Loucy (cell line): ENCODE data around the gene INSC.

ENCODE experiments used
- H2AFZ ChIP-seq: fragments of 200-600 bp; sonication (generic); 2 replicates; pipeline ENCODE4 v1.6.0; 2016; ENCODE audit warnings: antibody characterized with exemption, mild to moderate bottlenecking, low read length, moderate library complexity
- H3F3A ChIP-seq: fragments of 200-600 bp; 2 replicates; pipeline ENCODE4 v1.6.0; 2016; ENCODE audit warnings: antibody characterized with exemption, low read depth, mild to moderate bottlenecking
- H3K27me3 ChIP-seq: fragments of 200-600 bp; sonication (generic); 2 replicates; pipeline ENCODE4 v1.6.1; 2014; ENCODE audit warnings: low read length, mild to moderate bottlenecking; ENCODE audit not compliant: insufficient read depth, poor library complexity, severe bottlenecking
- H3K36me3 ChIP-seq: fragments of 200-600 bp; sonication (generic); 2 replicates; pipeline ENCODE4 v1.6.1; 2016; ENCODE audit warnings: low read length; ENCODE audit not compliant: insufficient read depth
- H3K4me1 ChIP-seq: fragments of 200-600 bp; sonication (generic); 2 replicates; pipeline ENCODE4 v1.5.1; 2014; ENCODE audit warnings: low read length, mild to moderate bottlenecking; ENCODE audit not compliant: insufficient read depth, poor library complexity, severe bottlenecking
- H3K4me2 ChIP-seq: fragments of 200-600 bp; sonication (generic); 2 replicates; pipeline ENCODE4 v1.6.0; 2014; ENCODE audit warnings: antibody characterized with exemption, low read length, low read depth, mild to moderate bottlenecking; ENCODE audit not compliant: poor library complexity, severe bottlenecking
- H3K4me3 ChIP-seq: fragments of 200-600 bp; sonication (generic); 2 replicates; pipeline ENCODE4 v1.5.1; 2014; ENCODE audit warnings: low read length, mild to moderate bottlenecking, mixed read lengths; ENCODE audit not compliant: poor library complexity, severe bottlenecking
- H3K79me2 ChIP-seq: fragments of 200-600 bp; sonication (generic); 2 replicates; pipeline ENCODE4 v1.6.1; 2014; ENCODE audit warnings: low read length; ENCODE audit not compliant: insufficient read depth
- H3K9ac ChIP-seq: fragments of 200-600 bp; sonication (generic); 2 replicates; pipeline ENCODE4 v1.6.0; 2014; ENCODE audit warnings: mild to moderate bottlenecking, low read depth, low read length, moderate library complexity; ENCODE audit not compliant: poor library complexity, severe bottlenecking
- H3K9me2 ChIP-seq: fragments of 200-600 bp; sonication (generic); replicated peaks from 2 replicates; pipeline ENCODE4 v1.6.1; 2016; ENCODE audit warnings: low read depth, low read length, mixed read lengths
- H3K9me3 ChIP-seq: fragments of 200-600 bp; sonication (generic); 2 replicates; pipeline ENCODE4 v1.6.1; 2014; ENCODE audit warnings: mild to moderate bottlenecking, antibody characterized with exemption, low read length, low read depth; ENCODE audit not compliant: insufficient read depth
- H4K20me1 ChIP-seq: fragments of 200-600 bp; sonication (generic); 2 replicates; pipeline ENCODE4 v1.6.0; 2014; ENCODE audit warnings: antibody characterized with exemption, low read length, mild to moderate bottlenecking; ENCODE audit not compliant: insufficient read depth, poor library complexity, severe bottlenecking
- CTCF ChIP-seq: fragments of 200-600 bp; sonication (generic); conservative IDR thresholded peaks from 2 replicates; pipeline ENCODE4 v1.5.1; 2014; ENCODE audit warnings: mild to moderate bottlenecking, antibody characterized with exemption, low read length
- EZH2phosphoT487 ChIP-seq: fragments of 200-600 bp; IDR thresholded peaks from 2 replicates; pipeline ENCODE4 v1.6.1; 2018; ENCODE audit warnings: antibody characterized with exemption, mild to moderate bottlenecking, moderate library complexity, borderline replicate concordance

The INSC gene

GRCh38 chr11:15206791-15207190, 92.1 kb downstream of the INSC start:
- TF ChIP-seq CTCF = no peak
- no peak for TF ChIP-seq EZH2phosphoT487
- Histone ChIP-seq H3K79me2 (no peaks in the 10 kb centered on the region), H3K4me2 (no peak overlapping the region), H4K20me1 (no peaks in the 10 kb centered on the region), H3K9ac (no peak overlapping the region), H2AFZ (no peak overlapping the region), H3K4me1 (no peaks in the 10 kb centered on the region), H3F3A (no peaks in the 10 kb centered on the region), H3K9me2 (no peaks in the 10 kb centered on the region), H3K4me3 (no peak overlapping the region), H3K36me3 (no peaks in the 10 kb centered on the region), H3K27me3 (no peaks in the 10 kb centered on the region), H3K9me3 (no peaks in the 10 kb centered on the region)

- no peak overlapping the region for H3K4me3 ChIP-seq
- H3K36me3 ChIP-seq = no peaks in the 10 kb centered on the region
- no peaks in the 10 kb centered on the region for H3K27me3 ChIP-seq
- no peaks in the 10 kb centered on the region for H3K4me1 ChIP-seq
- no peaks in the 10 kb centered on the region for H3F3A ChIP-seq
- peak overlapping the region; percentile 44; the same call in 1 of the 2 replicates for H2AFZ ChIP-seq
- no peaks in the 10 kb centered on the region for H3K9me2 ChIP-seq
- no peaks in the 10 kb centered on the region for H3K79me2 ChIP-seq
- H3K9ac ChIP-seq = no peak overlapping the region
- H4K20me1 ChIP-seq = no peaks in the 10 kb centered on the region
- peak; percentile 95 for TF ChIP-seq CTCF
- no peak for TF ChIP-seq EZH2phosphoT487
- no peak overlapping the region for H3K4me2 ChIP-seq
- no peaks in the 10 kb centered on the region for H3K9me3 ChIP-seq
Measured at GRCh38 chr11:15208378-15209222, 93.9 kb downstream of the INSC start.

- Histone ChIP-seq H3K4me1 (no peaks in the 10 kb centered on the region), H3K9ac (no peak overlapping the region), H3K4me2 (no peak overlapping the region), H3K9me2 (no peaks in the 10 kb centered on the region), H2AFZ (no peak overlapping the region), H4K20me1 (no peaks in the 10 kb centered on the region), H3K79me2 (no peaks in the 10 kb centered on the region), H3K36me3 (no peaks in the 10 kb centered on the region), H3K9me3 (no peaks in the 10 kb centered on the region), H3K27me3 (no peaks in the 10 kb centered on the region), H3F3A (no peaks in the 10 kb centered on the region), H3K4me3 (no peak overlapping the region)
- TF ChIP-seq CTCF = no peak
- TF ChIP-seq EZH2phosphoT487 = no peak
Measured at GRCh38 chr11:15212876-15213275, 98.2 kb downstream of the INSC start.
